WTC11 (cell line): ENCODE results near the gene ASIC3. TPM values are rescaled to one million over a fixed set of nuclear protein-coding genes. Genes with fewer than 3 reads are reported as not detected.

Source experiments
- ATAC-seq: fragments of 200-7000 bp; cut with Tn5 transposase; 2 replicates; pipeline ENCODE4 v1.10.0; 2021; ENCODE audit warnings: mild to moderate bottlenecking, moderate library complexity
- CTCF ChIA-PET: fragments of 300-600 bp; sonication (Branson Sonifier 250); formaldehyde crosslinking; loops from one replicate; lab custom pipeline; 2021; ENCODE audit warnings: antibody characterized with exemption; lab: Charles Lee
- POLR2A ChIA-PET: fragments of 350-600 bp; sonication (Branson Sonifier 250); formaldehyde crosslinking; loops from one replicate; lab custom pipeline; 2021; ENCODE audit warnings: antibody characterized with exemption; lab: Charles Lee
- DNase-seq: peaks from one replicate; pipeline ENCODE4 v3.0.0; 2021; ENCODE audit warnings: low spot score
- H3K27ac Mint-ChIP-seq: 2 replicates; pipeline ENCODE4 v1.8.0; 2021; ENCODE audit warnings: mixed read lengths
- H3K27me3 Mint-ChIP-seq: 2 replicates; pipeline ENCODE4 v1.8.0; 2021; ENCODE audit warnings: low read depth, mild to moderate bottlenecking, moderate library complexity, mixed read lengths
- H3K36me3 Mint-ChIP-seq: 2 replicates; pipeline ENCODE4 v1.8.0; 2021; ENCODE audit warnings: mixed read lengths
- H3K4me1 Mint-ChIP-seq: 2 replicates; pipeline ENCODE4 v1.8.0; 2022; ENCODE audit warnings: mixed read lengths
- H3K4me3 Mint-ChIP-seq: 2 replicates; pipeline ENCODE4 v1.8.0; 2021; ENCODE audit warnings: mild to moderate bottlenecking, moderate library complexity, mixed read lengths
- H3K9me3 Mint-ChIP-seq: 2 replicates; pipeline ENCODE4 v1.8.0; 2021; ENCODE audit warnings: mixed read lengths
- ATF1 ChIP-seq: sonication (generic); formaldehyde crosslinking; IDR thresholded peaks from 2 replicates; pipeline ENCODE4 v1.8.1; 2023; ENCODE audit warnings: mild to moderate bottlenecking, moderate library complexity, missing genetic modification reagents
- CBFB ChIP-seq: sonication (generic); formaldehyde crosslinking; IDR thresholded peaks from 2 replicates; pipeline ENCODE4 v1.8.1; 2022; ENCODE audit warnings: mild to moderate bottlenecking, low read depth, missing genetic modification reagents
- CREB1 ChIP-seq: sonication (generic); formaldehyde crosslinking; IDR thresholded peaks from 2 replicates; pipeline ENCODE4 v1.8.0; 2023; ENCODE audit warnings: mild to moderate bottlenecking, missing genetic modification reagents
- CREM ChIP-seq: sonication (generic); formaldehyde crosslinking; IDR thresholded peaks from 2 replicates; pipeline ENCODE4 v1.8.1; 2022; ENCODE audit warnings: mild to moderate bottlenecking, missing genetic modification reagents, moderate library complexity
- NFATC4 ChIP-seq: fragments of 250-450 bp; sonication (Bioruptor Pico); IDR thresholded peaks from 2 replicates; pipeline ENCODE4 v1.9.0; 2021; ENCODE audit warnings: mild to moderate bottlenecking
- RELA ChIP-seq: sonication (generic); formaldehyde crosslinking; IDR thresholded peaks from 2 replicates; pipeline ENCODE4 v1.8.1; 2022; ENCODE audit warnings: missing genetic modification reagents, mild to moderate bottlenecking, borderline replicate concordance
- SOX15 ChIP-seq: fragments of 250-450 bp; sonication (Bioruptor Pico); IDR thresholded peaks from 2 replicates; pipeline ENCODE4 v1.9.0; 2021; ENCODE audit warnings: mild to moderate bottlenecking
- TP53 ChIP-seq: sonication (generic); formaldehyde crosslinking; IDR thresholded peaks from 2 replicates; pipeline ENCODE4 v1.8.1; 2023; ENCODE audit warnings: mild to moderate bottlenecking, missing genetic modification reagents
- ZNF219 ChIP-seq: sonication (generic); formaldehyde crosslinking; IDR thresholded peaks from 2 replicates; pipeline ENCODE4 v1.8.0; 2023; ENCODE audit warnings: missing genetic modification reagents, mild to moderate bottlenecking, borderline replicate concordance
- ZNF317 ChIP-seq: sonication (generic); formaldehyde crosslinking; IDR thresholded peaks from 2 replicates; pipeline ENCODE4 v1.8.1; 2023; ENCODE audit warnings: low read depth, mild to moderate bottlenecking, moderate library complexity, missing genetic modification reagents, borderline replicate concordance
- ZNF416 ChIP-seq: fragments of 250-450 bp; sonication (Bioruptor Pico); IDR thresholded peaks from 2 replicates; pipeline ENCODE4 v1.9.0; 2021; ENCODE audit warnings: mild to moderate bottlenecking, inconsistent platforms
- total RNA-seq: library from RNA; stranded (reverse); gene quantifications from 3 replicates; pipeline ENCODE4 v1.2.3, GENCODE V29; 2021
- TF ChIP-seq, protein P1 (sequence below): fragments of 250-450 bp; sonication (Bioruptor Pico); IDR thresholded peaks from 2 replicates; pipeline ENCODE4 v1.9.0; 2021; ENCODE audit warnings: mild to moderate bottlenecking
- TF ChIP-seq, protein P2 (sequence below): sonication (generic); formaldehyde crosslinking; IDR thresholded peaks from 2 replicates; pipeline ENCODE4 v1.8.1; 2022; ENCODE audit warnings: missing genetic modification reagents, borderline replicate concordance
- TF ChIP-seq, protein P3 (sequence below): fragments of 200-600 bp; IDR thresholded peaks from 2 replicates; pipeline ENCODE4 v1.8.0; 2022; ENCODE audit warnings: antibody characterized with exemption
- TF ChIP-seq, protein P4 (sequence below): sonication (generic); formaldehyde crosslinking; IDR thresholded peaks from 2 replicates; pipeline ENCODE4 v1.8.1; 2022; ENCODE audit warnings: mild to moderate bottlenecking, missing genetic modification reagents, moderate library complexity, borderline replicate concordance
- TF ChIP-seq, protein P5 (sequence below): fragments of 250-450 bp; sonication (Bioruptor Pico); IDR thresholded peaks from 2 replicates; pipeline ENCODE4 v1.9.0; 2021; ENCODE audit warnings: mild to moderate bottlenecking, borderline replicate concordance

The ASIC3 gene
- total RNA-seq, 1 experiment from 2014 or later = 5.5 TPM

DNA sequence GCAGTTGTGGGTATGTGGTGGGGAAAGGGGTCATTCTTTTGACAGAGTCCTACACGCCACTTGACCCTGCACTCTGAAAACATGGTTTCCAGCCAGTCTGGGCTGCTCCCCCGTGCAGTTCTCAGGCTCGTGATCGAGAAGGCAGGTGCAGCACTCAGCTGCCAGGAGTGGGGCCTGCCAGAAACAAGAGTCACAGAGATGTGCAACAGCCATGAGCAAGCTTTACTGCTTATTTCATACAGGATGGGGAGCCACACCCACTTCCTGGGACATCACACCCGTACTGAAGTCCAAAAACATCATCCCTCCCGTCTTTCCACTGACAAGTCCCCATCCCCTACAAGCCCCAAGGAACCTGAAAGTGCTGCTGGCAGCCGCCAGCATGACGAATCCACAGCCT lies 33.4 kb upstream of the ASIC3 start (continued):
- TF ChIP-seq, protein P1, sequence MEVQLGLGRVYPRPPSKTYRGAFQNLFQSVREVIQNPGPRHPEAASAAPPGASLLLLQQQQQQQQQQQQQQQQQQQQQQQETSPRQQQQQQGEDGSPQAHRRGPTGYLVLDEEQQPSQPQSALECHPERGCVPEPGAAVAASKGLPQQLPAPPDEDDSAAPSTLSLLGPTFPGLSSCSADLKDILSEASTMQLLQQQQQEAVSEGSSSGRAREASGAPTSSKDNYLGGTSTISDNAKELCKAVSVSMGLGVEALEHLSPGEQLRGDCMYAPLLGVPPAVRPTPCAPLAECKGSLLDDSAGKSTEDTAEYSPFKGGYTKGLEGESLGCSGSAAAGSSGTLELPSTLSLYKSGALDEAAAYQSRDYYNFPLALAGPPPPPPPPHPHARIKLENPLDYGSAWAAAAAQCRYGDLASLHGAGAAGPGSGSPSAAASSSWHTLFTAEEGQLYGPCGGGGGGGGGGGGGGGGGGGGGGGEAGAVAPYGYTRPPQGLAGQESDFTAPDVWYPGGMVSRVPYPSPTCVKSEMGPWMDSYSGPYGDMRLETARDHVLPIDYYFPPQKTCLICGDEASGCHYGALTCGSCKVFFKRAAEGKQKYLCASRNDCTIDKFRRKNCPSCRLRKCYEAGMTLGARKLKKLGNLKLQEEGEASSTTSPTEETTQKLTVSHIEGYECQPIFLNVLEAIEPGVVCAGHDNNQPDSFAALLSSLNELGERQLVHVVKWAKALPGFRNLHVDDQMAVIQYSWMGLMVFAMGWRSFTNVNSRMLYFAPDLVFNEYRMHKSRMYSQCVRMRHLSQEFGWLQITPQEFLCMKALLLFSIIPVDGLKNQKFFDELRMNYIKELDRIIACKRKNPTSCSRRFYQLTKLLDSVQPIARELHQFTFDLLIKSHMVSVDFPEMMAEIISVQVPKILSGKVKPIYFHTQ (CRISPR knock-in tag) = no peak
- no peak for TF ChIP-seq ZNF416
- TF ChIP-seq, protein P2, sequence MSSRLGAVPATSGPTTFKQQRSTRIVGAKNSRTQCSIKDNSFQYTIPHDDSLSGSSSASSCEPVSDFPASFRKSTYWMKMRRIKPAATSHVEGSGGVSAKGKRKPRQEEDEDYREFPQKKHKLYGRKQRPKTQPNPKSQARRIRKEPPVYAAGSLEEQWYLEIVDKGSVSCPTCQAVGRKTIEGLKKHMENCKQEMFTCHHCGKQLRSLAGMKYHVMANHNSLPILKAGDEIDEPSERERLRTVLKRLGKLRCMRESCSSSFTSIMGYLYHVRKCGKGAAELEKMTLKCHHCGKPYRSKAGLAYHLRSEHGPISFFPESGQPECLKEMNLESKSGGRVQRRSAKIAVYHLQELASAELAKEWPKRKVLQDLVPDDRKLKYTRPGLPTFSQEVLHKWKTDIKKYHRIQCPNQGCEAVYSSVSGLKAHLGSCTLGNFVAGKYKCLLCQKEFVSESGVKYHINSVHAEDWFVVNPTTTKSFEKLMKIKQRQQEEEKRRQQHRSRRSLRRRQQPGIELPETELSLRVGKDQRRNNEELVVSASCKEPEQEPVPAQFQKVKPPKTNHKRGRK (CRISPR knock-in tag) = no peak
- no peak for TF ChIP-seq SOX15
- no peak for TF ChIP-seq CBFB (CRISPR knock-in tag)
- TF ChIP-seq ZNF317 (CRISPR knock-in tag) = no peak
- TF ChIP-seq ZNF219 (CRISPR knock-in tag) = no peak
- no peak for TF ChIP-seq ATF1
- TF ChIP-seq, all 79 proteins: peak for 0

DNA sequence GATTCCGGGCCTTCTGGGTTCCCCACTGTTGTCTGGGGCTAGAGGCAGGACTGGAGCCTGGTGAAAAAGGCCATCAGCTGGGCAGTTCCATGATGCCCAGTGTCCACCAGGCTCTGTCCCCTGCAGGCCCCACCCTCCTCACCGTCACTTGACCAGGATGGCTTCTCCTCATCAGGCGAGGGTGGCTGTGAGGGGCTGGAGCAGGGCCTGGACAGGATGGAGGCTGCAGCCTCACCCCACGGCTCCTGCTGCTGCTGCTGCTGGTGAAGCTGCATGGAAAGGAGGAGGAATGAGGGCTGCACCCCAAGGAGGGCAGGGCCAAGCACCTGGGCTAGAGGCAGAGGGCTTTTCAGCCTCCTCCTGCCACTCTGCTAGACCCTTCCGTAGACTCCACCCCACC lies 32.4 kb upstream of the ASIC3 start:
- no peak for TF ChIP-seq NFATC4 (CRISPR knock-in tag)
- TF ChIP-seq RELA (CRISPR knock-in tag) = no peak
- TF ChIP-seq, protein P3, sequence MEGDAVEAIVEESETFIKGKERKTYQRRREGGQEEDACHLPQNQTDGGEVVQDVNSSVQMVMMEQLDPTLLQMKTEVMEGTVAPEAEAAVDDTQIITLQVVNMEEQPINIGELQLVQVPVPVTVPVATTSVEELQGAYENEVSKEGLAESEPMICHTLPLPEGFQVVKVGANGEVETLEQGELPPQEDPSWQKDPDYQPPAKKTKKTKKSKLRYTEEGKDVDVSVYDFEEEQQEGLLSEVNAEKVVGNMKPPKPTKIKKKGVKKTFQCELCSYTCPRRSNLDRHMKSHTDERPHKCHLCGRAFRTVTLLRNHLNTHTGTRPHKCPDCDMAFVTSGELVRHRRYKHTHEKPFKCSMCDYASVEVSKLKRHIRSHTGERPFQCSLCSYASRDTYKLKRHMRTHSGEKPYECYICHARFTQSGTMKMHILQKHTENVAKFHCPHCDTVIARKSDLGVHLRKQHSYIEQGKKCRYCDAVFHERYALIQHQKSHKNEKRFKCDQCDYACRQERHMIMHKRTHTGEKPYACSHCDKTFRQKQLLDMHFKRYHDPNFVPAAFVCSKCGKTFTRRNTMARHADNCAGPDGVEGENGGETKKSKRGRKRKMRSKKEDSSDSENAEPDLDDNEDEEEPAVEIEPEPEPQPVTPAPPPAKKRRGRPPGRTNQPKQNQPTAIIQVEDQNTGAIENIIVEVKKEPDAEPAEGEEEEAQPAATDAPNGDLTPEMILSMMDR = no peak
- TF ChIP-seq CREM (CRISPR knock-in tag) = no peak
- TF ChIP-seq TP53 (CRISPR knock-in tag) = no peak
- TF ChIP-seq CREB1 = no peak
- TF ChIP-seq, protein P4, sequence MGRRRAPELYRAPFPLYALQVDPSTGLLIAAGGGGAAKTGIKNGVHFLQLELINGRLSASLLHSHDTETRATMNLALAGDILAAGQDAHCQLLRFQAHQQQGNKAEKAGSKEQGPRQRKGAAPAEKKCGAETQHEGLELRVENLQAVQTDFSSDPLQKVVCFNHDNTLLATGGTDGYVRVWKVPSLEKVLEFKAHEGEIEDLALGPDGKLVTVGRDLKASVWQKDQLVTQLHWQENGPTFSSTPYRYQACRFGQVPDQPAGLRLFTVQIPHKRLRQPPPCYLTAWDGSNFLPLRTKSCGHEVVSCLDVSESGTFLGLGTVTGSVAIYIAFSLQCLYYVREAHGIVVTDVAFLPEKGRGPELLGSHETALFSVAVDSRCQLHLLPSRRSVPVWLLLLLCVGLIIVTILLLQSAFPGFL (CRISPR knock-in tag) = no peak
- TF ChIP-seq, protein P5, sequence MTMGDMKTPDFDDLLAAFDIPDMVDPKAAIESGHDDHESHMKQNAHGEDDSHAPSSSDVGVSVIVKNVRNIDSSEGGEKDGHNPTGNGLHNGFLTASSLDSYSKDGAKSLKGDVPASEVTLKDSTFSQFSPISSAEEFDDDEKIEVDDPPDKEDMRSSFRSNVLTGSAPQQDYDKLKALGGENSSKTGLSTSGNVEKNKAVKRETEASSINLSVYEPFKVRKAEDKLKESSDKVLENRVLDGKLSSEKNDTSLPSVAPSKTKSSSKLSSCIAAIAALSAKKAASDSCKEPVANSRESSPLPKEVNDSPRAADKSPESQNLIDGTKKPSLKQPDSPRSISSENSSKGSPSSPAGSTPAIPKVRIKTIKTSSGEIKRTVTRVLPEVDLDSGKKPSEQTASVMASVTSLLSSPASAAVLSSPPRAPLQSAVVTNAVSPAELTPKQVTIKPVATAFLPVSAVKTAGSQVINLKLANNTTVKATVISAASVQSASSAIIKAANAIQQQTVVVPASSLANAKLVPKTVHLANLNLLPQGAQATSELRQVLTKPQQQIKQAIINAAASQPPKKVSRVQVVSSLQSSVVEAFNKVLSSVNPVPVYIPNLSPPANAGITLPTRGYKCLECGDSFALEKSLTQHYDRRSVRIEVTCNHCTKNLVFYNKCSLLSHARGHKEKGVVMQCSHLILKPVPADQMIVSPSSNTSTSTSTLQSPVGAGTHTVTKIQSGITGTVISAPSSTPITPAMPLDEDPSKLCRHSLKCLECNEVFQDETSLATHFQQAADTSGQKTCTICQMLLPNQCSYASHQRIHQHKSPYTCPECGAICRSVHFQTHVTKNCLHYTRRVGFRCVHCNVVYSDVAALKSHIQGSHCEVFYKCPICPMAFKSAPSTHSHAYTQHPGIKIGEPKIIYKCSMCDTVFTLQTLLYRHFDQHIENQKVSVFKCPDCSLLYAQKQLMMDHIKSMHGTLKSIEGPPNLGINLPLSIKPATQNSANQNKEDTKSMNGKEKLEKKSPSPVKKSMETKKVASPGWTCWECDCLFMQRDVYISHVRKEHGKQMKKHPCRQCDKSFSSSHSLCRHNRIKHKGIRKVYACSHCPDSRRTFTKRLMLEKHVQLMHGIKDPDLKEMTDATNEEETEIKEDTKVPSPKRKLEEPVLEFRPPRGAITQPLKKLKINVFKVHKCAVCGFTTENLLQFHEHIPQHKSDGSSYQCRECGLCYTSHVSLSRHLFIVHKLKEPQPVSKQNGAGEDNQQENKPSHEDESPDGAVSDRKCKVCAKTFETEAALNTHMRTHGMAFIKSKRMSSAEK = no peak
- H3K4me1 Mint-ChIP-seq = peaks cover 48% of the 10 kb centered on the region
- ChIA-PET POLR2A (no interaction called here), CTCF (interaction anchor here (3.9 to 4.7 kb wide), 2 partner anchors 11 to 17 kb away, joined by 32 to 75 read pairs; partner anchors contain the start of gene ABCB8)
- no peak overlapping the region for H3K27ac Mint-ChIP-seq
- no peak for ATAC-seq
- peaks cover 81% of the 10 kb centered on the region for H3K27me3 Mint-ChIP-seq
- H3K9me3 Mint-ChIP-seq = no peaks in the 10 kb centered on the region
- no peak overlapping the region for H3K4me3 Mint-ChIP-seq
- no peaks in the 10 kb centered on the region for H3K36me3 Mint-ChIP-seq
- DNase-seq = no peak
